Measurements from ENCODE around the gene TMEM218.

Gene TMEM218

DNA sequence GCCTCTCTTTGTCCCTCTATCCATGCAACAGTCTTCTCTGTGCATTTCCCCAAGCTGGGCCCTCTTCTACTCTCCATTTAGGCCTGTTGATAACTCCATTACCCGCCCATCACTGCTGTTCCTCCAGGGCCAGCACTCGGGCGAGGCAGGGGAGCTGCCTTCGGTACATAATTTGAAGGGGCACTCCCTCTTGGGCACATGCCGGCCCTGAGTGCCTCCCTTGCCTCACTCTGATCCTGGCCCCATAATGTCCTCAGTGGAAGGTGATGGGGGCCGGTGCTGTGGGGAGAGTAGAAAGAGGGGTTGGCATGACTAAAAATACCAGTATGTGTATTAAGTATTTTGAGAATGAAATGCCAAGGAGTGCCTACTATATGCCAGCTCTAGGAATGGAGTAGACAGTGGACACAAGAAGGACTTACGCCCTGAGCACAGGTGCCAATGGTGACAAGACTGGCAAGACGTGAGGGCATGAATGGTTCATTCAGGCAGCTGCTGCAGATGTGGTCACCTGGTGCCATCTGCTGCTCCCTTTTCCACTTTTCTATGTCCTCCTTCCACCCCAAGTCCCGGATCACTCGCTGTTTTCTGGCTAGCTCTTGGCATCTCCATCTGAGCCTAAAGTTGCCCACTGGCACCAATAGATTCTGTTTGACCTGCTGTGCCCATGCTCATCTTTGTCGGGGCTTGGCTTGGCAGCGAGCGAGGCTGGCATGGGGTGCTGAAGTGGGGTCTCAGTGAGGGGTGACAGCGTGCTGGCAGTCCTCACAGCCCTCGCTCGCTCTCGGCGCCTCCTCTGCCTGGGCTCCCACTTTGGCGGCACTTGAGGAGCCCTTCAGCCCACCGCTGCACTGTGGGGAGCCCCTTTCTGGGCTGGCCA is 22.6 kb downstream of the TMEM218 start:
- no peak for DNase-seq

DNA sequence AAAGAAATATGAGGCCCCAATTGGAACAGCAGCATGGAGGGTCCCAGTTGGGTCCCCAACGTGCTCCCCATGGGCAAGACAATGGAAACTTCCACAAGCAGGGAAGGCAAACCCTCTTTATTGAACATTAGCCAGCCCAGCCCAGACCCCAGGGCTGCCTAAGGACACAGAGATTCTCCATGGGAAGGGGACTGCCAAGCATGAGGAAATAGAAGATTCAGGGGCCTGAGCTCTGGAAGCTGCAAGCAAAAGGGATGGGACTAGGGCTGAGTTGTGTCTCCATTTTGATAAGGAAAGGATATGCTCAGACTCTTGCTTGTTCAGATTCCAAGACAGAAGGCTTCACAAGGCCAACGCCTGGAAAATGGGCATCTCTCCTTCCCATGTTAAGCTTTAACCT is 23.3 kb downstream of the TMEM218 start:
- no peak for DNase-seq

DNA sequence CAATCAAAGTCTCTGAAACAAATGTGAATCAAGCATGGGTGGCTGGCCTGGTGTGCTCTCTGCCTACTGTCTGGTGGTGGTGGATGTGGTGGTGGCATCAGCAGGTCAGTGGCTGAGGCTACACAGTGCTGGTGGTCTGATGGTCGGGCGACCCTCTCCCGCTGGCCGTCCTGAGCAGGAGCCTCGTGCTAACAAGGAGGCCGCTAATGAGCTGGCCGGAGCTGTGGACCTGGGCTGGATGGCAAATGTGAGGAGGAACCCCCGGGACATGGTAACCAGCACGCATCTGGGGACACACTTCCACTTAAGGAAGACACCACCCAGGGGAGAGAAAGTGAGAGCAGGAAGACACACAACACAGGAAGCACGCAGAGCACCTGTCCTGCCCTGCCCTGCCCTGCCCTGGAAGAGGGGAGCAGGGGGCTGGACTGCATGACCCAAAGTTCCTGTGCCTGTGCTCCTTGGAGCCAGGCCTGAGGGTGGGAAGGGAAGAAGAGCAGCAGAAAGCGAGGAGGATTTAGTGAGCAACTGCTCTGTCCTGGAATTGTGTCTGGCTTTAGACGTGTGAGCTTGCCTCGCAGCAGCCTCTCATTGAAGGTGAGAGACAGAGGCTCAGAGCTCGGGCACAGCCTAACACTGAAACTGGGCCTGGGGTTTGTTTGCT is 24.7 kb downstream of the TMEM218 start:
- no peak for DNase-seq

DNA sequence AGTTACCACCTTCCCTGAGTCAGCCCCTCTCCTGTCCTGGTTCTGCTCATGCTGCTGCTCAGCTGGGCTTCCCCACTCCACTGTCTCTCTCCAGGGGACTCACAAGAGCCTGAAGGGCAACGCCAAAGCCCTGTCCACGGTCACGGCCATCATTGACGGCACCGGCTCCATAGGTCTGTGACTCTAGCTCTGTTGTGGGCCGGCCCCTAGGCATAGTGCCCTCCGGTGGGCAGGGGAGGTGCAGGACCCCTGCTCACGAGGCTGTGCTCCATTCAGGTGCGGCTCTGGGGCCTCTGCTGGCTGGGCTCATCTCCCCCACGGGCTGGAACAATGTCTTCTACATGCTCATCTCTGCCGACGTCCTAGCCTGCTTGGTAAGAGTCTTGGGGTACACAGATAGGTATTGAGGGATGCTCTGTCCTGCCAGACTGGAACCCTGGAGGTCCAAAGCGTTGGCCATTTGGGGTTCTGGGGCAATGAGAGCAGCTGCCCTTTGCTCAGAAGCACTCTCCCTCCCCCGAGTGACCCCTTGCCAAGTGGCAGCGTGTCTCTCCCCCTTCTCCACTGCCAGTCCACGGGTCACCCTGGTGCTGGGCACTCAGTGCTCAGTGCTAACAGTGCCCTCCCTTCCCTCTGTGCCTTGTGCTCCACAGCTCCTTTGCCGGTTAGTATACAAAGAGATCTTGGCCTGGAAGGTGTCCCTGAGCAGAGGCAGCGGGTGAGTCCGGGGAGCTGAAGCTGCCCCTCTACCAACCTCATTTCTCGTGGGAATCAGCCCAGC is 25.9 kb downstream of the TMEM218 start:
- DNase-seq = no peak

DNA sequence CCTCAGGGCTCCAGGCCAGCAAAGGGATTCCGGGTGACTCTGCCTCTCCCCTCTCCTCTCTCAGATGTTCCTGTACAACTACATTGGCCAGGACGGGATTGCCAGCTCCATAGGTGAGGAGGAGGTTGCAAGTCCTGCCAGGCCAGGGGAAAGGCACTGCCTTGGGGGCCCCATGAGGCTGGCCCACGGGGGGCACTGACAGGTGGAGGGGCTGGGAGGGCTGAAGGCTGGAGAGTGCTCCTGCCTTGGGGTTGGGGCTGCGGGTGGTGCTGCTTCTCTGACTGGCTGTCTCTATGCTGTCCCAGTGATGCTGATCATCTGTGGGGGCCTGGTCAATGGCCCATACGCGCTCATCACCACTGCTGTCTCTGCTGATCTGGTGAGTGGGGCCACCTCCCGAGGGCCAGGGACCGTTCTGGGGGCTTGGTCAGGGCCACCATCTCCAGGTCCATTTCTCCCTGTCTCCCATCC is 26.6 kb downstream of the TMEM218 start:
- no peak for DNase-seq

DNA sequence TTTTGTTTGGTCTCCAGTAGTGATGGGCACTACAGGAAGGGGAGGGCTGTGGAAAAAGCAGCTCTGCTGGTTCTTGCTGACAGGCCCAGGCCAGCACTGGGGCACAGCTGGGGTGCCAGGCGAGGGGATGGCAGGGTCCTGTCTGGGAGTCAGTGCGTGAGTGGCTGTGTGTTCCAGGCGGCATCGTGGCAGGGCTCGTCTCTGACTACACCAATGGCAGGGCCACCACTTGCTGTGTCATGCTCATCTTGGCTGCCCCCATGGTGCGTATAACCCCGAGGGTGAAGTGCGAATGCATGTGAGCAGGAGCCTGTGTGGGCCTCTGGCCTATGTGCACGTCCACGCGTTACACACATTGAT is 27.4 kb downstream of the TMEM218 start:
- DNase-seq = no peak

DNA sequence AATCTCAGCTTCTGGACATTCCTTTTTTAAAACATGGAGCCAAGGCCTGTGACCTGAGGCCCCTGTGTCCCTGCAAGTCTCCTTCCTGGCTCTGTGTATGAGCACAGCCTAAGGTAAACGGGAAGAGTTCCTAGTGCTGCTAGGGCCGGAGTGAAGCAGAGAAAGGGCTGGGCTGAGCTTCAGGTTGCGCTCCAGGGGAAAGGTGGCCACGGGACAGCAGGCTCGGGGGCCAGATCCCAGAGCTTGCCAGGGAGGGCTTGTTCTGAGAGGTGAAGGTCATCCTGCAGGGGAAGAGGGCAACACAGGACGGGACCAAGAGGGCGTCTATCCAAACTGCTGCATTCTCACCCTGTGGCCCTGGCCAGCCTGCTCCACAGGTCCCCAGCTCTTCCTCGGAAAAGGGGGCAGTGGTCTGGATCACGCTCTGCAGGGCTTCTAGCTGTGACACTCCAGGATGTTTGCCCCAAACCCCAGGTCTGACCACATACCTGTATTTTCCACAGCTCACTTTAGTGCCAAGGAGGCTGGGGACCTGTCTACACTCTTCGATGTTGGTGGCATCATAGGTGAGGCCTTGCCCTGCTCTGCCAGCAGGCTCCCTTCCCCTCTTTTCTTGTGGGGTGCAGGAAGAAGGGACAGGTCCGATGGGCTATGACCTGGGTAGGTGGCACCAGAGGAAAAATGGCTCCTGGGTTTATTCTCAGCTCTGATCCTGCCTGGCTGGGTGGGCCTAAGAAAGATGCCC is 27.9 kb downstream of the TMEM218 start:
- no peak for DNase-seq

DNA sequence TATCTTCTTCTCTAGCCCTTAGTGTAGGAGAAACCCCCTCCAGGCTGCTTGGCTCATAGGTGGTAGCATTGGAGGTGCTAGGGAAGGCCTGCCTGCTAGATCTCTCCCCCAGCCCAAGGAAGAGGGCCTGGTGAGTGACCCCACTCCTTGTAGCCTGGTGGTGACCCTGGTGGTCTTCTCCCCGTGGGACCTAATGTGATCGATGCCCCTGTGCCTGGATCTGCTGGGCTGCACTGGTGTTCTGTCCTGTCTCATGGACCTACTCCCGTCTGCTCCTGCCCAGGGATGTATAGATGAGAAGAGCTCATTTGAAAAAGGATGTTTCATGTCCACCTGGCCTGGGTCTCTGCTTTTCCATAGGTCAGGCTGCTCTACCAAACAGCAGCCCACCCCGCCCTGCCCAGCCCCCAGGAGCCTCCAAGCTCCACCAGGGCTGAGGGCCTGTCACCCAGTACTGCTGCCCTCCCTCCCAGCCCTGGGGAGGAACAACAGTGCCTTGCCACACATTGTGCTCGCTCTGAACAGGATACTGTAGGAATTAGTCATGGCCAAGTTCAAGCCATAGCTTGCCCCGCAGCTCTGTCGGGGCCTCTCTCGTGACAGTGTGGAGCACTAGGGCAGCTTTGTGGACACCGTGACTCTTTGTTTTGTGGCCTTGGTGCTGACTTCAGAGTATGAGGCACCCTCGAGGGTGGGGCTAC is 28.7 kb downstream of the TMEM218 start:
- no peak for DNase-seq

DNA sequence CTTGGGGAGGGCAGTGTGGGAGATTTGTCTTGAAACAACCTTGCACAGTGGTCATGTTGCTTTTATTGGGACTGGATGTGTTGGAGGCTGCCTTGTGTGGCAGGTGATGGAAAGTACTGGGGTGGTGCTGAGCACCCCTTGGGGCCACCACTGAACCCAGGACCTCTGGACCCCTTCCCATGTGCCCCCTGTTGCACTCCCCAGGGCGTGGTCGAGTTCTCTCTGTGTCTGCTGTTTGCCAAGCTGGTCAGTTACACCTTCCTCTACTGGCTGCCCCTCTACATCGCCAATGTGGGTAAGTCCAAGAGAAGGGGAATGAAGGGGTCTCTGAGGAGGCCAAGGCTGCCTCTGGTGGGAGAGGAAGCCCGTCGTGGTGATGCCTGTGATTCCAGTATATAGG is 29.4 kb downstream of the TMEM218 start:
- no peak for DNase-seq

DNA sequence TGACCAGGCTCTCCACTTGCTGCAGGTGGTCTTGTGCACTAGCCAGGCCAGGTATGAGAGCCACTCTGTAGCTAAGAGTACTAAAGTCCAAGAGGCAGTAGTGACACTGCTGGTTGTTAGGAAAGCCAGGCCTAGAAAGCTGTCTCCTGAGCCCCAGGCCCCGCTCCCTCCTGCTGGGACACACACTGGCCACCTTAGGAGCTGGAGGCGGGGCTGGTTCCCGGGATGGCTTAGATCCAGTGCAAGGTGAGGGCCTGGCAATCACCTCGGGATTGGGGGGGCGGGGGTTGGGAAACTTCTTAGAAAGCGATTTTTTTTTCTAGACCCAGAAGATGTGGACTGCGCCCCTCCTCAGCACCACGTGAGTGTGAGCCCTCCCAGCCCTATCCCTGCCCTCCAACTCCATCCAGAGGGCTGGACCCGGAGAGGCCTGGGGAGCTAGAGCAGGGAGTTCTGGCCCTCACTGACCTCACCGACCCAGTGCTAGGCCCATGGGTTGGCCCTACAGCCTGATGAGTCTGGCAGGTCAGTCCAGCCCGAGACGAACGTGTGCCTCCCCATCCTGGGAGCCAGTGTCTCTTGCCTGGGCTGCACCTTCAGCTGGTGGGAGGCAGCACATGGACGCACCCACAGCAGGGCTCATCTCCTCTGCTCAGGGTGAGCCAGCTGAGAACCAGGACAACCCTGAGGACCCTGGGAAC is 30.2 kb downstream of the TMEM218 start:
- no peak for DNase-seq

DNA sequence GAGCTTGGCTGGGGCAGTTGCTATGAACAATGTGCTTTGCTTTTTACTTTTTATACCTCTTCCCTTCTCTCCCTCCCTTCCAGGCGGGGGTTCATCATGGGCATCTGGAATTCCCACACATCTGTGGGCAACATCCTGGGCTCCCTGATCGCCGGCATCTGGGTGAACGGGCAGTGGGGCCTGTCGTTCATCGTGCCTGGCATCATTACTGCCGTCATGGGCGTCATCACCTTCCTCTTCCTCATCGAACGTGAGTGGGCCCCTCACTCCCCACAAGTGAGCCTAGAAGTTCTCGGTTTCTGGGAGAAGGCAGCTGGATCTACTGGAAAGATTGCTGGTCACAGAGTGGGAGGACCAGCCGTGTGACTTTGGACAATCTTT is 30.9 kb downstream of the TMEM218 start:
- DNase-seq = no peak

DNA sequence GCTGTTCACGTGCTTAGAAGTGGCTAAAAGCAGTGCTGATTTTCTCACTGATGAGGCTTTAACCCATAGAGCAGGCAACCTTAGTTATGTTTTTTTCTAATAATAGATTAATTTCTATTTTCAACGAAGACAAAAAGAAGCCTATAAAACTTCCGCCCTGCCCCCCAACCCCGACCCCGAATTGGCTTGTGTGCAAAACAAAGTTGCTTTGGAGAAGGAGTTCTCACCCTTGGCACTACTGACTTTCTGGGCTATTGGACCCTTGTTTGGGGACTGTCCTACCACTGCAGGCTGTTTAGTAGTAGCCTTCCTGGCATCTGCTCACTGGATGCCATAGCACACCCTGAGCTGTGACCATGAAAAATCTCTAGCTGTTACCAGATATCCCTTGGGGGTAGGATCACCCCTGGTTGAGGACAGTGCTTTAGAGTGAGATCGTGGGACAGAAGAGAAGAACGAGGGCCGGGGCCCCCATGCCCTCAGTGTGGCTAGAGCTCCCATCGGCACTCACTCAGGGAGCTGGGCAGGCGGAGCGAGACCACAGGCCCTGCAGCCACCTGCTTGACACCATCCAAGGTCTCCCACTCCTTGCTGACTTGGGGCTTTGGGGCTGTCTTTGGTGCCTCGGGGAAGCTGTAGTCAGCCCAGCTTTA is 31.4 kb downstream of the TMEM218 start:
- no peak for DNase-seq

DNA sequence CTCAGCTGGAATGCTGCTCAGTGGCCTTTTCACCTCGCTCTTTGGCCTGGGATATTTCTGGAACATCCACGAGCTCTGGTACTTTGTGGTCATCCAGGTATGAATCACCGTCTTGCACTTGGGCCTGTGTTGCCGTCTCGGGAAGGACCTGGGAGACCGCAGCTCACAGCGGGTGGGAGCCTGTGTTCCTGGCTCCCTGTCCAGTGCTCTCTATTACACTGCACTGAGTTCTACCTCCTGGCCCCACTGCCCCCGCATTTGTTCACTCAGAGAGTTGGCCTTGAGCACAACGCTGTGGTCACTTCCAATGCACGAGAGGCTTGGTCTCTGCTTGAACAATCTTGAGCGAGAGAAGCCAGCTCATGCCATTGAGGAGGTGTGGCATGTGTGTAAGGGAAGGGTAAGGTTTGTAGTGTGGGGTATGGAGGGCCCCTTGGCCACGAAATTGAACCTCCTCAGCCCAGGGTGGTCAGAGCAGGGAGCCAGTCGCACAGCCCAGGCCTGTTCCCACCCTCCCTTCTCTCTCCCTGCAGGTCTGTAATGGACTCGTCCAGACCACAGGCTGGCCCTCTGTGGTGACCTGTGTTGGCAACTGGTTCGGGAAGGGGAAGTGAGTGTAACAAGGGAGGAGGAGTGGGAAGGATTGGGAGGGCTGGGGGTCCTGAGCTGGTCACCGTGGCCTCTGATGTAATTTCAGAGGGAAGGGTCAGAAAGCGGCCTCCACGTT is 32.1 kb downstream of the TMEM218 start:
- DNase-seq = no peak

DNA sequence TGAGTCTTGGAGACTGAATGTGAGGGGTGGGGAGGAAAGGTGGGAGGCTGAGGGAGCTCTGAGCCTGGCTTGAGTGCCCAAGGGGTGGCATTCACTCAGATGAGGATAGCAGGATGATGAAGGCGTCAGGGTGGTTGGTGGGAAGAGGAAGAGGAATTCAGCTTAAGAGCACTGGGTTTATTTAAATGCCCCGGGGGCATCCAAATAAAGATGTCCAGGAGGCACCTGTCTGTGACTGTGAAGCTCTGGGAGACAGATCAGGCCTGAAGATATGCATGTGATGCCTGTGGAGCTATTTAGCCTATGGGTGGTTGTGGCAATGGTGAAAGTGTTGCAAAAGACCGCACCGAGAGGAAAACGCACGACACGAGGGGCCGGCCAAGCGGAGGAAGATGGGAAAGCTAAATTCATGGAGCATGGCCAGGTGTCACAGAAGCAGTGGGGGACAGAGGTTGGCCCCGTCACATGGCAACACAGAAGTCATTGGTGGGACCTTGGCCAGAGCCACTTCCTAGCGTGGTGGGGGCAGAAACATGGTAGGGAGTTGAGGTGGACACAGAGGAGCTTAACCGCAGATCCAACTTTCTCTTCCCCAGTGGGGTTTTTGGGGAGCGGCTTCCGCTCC is 32.8 kb downstream of the TMEM218 start:
- DNase-seq = no peak

DNA sequence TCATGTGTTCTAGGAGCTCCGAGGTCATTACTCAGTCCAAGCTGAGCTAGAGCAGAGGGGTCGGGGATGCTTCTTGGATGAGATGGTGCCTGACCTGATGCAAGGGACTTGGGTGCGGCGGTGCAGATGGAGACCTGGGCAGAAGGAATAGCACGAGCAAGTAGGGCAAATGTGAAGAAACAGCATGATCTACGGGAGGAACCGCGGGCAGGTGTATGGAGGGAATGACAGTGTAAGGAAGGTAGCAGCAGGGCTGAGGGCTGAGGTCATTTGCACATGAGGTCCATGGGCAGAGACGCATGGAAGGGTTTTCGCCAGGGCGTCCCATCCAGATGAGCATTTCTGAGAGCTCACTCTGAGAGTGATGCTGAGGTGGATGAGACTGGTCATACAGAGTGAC is 33.4 kb downstream of the TMEM218 start:
- DNase-seq = no peak

DNA sequence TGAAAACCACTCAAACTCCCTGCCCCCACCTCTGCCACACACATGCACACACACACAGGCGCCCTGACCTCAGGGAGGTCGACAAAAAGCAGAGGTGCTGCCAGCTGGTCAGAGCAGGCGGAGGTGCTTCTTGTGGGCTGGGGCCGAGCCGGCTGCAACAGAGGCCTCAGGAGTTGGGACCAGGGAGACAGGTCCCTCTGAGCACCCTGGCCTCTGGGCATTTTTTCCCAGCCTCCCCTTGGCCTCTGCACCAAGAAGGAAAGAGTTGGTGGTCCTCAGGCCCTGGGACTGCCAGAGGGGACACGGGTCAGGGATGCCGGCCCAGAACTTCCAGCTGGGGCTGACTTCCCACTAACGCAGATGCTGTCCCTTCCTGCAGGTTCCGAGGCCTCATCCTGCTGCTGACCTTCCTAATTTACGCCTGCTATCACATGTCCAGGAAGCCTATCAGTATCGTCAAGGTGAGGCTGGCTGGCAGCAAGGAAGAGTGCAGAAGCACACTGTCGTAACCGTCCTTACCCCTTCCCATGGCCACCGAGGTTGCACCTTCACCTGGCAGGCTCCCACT is 35.0 kb downstream of the TMEM218 start:
- no peak for DNase-seq

DNA sequence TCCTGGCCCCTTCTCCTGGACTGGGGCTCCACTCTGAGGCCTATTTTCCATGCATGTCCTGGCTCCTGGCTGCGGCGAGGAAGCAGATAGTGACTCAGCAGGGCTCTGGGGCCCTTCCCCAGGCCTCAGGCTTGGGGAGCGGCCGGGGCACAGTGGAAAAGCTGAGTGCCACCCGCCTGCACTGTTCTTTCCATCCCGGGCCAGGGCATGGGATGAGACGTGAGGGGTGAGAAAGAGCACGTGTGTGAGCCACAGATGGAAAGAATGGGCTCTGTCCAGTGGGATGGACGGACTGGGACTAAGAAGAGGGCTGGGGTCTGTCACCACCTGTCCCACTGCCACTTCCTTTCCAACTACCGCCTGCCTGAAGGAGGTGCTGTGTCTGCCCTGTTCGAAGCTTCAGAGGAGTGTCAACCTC is 35.5 kb downstream of the TMEM218 start:
- DNase-seq = no peak

DNA sequence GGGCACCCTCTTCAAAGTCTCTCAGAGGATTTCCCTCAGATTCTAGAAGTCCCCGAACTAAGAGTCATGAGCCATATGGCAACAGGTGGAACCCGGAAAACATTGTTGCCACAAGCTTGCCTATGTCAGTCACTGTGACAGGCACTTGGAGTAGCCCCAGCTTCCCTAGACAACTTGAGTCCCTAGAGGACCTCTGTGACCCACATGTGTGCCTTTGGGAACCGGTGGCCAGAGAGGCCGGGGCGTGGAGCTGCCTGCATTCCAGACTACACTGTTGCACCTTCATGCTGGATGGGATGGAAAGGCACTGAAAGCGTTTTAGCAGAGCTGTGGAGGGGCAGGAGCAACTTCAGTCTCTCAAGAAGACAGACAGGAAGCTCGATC is 36.2 kb downstream of the TMEM218 start:
- DNase-seq = no peak

DNA sequence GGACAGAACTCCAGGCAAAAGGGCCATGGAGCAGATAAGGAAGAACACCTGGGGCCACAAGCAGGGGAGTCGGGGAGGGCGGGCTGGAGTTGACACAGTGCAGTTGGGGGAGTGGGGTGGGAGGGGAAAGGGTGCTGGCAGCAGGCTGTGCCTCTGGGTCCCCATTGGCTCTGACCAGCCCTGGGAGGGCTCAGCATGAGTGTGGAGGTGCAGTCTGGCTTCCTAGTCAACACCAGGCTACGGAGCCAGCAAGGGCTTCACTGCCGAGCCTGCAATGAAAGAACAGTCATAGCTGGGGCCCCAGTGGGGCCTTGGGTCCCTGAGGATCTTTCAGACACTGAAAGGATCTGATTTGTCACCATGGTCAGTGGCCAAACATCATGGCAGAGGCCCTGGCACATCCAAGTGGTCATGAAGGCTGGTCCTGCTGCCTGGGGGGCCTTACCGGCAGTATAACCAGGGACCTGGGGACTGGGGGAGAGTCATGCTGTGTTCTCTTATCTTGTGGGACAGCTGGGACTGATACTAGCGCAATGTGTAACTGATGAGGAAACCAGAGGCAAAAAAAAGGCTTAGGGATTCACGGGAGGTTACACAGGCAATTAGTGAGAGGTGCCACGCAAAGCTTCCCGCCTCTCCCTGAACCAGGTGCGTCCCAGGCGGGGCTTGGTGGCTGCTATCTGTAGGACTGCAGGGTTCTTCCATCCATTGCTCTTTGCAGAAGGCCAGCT is 36.8 kb downstream of the TMEM218 start:
- DNase-seq = no peak

Data from CD4-positive, alpha-beta T cell treated with Interleukin-10 for 1 hour (primary cell).